GM12878 (cell line): Measurements from ENCODE around the gene CTSL. TPM values are rescaled to one million over a fixed set of nuclear protein-coding genes. Genes with fewer than 3 reads are reported as not detected.

Experiments used
- ATAC-seq: fragments of 200-7000 bp; cut with Tn5 transposase; 3 replicates; pipeline ENCODE4 v1.9.1; 2020; ENCODE audit warnings: mild to moderate bottlenecking, moderate library complexity
- BruUV-seq: library from RNA; stranded (reverse); fragments of 400-500 nt; replicated peaks from 2 replicates; lab custom pipeline; 2021; lab: Mats Ljungman, UMichigan
- CTCF ChIA-PET: fragments of 300-600 bp; sonication (Branson Sonifier 250); formaldehyde crosslinking; extraction: SDS; loops from one replicate; lab custom pipeline; 2021; ENCODE audit warnings: inconsistent platforms; lab: Yijun Ruan, JAX
- POLR2A ChIA-PET: fragments of 350-600 bp; formaldehyde crosslinking; extraction: SDS; loops from one replicate; lab custom pipeline; 2021; ENCODE audit warnings: inconsistent platforms; lab: Charles Lee
- RAD21 ChIA-PET: fragments of 300-600 bp; sonication (Branson Sonifier 250); formaldehyde crosslinking; loops from one replicate; lab custom pipeline; 2023; ENCODE audit warnings: antibody characterized with exemption; ENCODE audit not compliant: unreplicated experiment; lab: Charles Lee
- SMC1A ChIA-PET: fragments of 300-600 bp; sonication (Branson Sonifier 250); formaldehyde crosslinking; loops from one replicate; lab custom pipeline; 2023; ENCODE audit not compliant: unreplicated experiment, uncharacterized antibody; lab: Charles Lee
- DNase-seq: peaks from one replicate; pipeline ENCODE4 v3.0.0-alpha.2; 2011; ENCODE audit warnings: low read depth, low spot score
- FAIRE-seq: peaks from 3 replicates; lab custom pipeline; 2011; peaks lifted over from hg19 to GRCh38; lab: Jason Lieb, UNC
- H2AFZ ChIP-seq: 2 replicates; pipeline ENCODE4 v1.6.0; 2011; ENCODE audit warnings: low read depth, low read length, control low read depth; ENCODE audit not compliant: control insufficient read depth
- H3K27ac ChIP-seq: 2 replicates; pipeline ENCODE4 v1.5.1; 2011; ENCODE audit warnings: control low read depth; ENCODE audit not compliant: control insufficient read depth, insufficient read depth
- H3K27me3 ChIP-seq, 2 experiments: replicated peaks in 1 of 2; 2 replicates each; pipeline versions ENCODE4 v1.6.0 to v1.6.1; 2011; ENCODE audit warnings: low read length in 1 of 2; ENCODE audit not compliant: control insufficient read depth in 2 of 2, insufficient read depth in 2 of 2
- H3K36me3 ChIP-seq, 2 experiments: 2 replicates each; pipeline ENCODE4 v1.5.1; 2011; ENCODE audit warnings: low read length in 1 of 2; ENCODE audit not compliant: control insufficient read depth in 2 of 2, insufficient read depth in 2 of 2
- H3K4me1 ChIP-seq: 2 replicates; pipeline ENCODE4 v1.6.1; 2011; ENCODE audit warnings: mild to moderate bottlenecking, low read length, moderate library complexity, mixed read lengths; ENCODE audit not compliant: control insufficient read depth, insufficient read depth
- H3K4me2 ChIP-seq: 2 replicates; pipeline ENCODE4 v1.6.0; 2011; ENCODE audit warnings: control low read depth; ENCODE audit not compliant: control insufficient read depth, insufficient read depth
- H3K4me3 ChIP-seq: fragments of 200-600 bp; sonication (generic); 2 replicates; pipeline ENCODE4 v1.5.1; 2016
- H3K79me2 ChIP-seq: 2 replicates; pipeline ENCODE4 v1.6.0; 2011; ENCODE audit warnings: low read length; ENCODE audit not compliant: control insufficient read depth, insufficient read depth
- H3K9ac ChIP-seq: 2 replicates; pipeline ENCODE4 v1.8.0; 2011; ENCODE audit warnings: low read length, control low read depth, mixed read lengths; ENCODE audit not compliant: control insufficient read depth, insufficient read depth
- H3K9me3 ChIP-seq: replicated peaks from 3 replicates; pipeline ENCODE4 v1.5.1; 2011; ENCODE audit warnings: mild to moderate bottlenecking, low read length; ENCODE audit not compliant: control insufficient read depth, insufficient read depth
- H4K20me1 ChIP-seq: 2 replicates; pipeline ENCODE4 v1.6.0; 2011; ENCODE audit not compliant: control insufficient read depth, insufficient read depth
- BACH1 ChIP-seq: fragments of 450-650 bp; IDR thresholded peaks from 2 replicates; pipeline ENCODE4 v1.6.1; 2017; ENCODE audit warnings: mild to moderate bottlenecking, borderline replicate concordance
- BHLHE40 ChIP-seq, 2 experiments: fragments of 450-650 bp in 1 of 2; IDR thresholded peaks; 2 replicates each; pipeline ENCODE4 v1.6.1; 2011 to 2017; ENCODE audit warnings: low read depth in 2 of 2, borderline replicate concordance in 1 of 2, improper control_type of control experiment in 1 of 2, low read length in 1 of 2, mild to moderate bottlenecking in 1 of 2
- SP1 ChIP-seq: IDR thresholded peaks from one replicate; pipeline ENCODE4 v1.6.1; 2011; ENCODE audit warnings: low read depth, low read length
- SUZ12 ChIP-seq: fragments of 200-600 bp; sonication (generic); IDR thresholded peaks from one replicate; pipeline ENCODE4 v1.6.1; 2018; ENCODE audit warnings: antibody characterized with exemption, mild to moderate bottlenecking; ENCODE audit not compliant: unreplicated experiment
- ZNF207 ChIP-seq: fragments of 450-650 bp; IDR thresholded peaks from 2 replicates; pipeline ENCODE4 v1.6.1; 2014; ENCODE audit warnings: antibody characterized with exemption, mild to moderate bottlenecking, borderline replicate concordance
- ZNF384 ChIP-seq: IDR thresholded peaks from 2 replicates; pipeline ENCODE4 v1.6.1; 2012; ENCODE audit warnings: low read depth, mild to moderate bottlenecking, low read length, improper control_type of control experiment, borderline replicate concordance
- WGBS: methylation state at CpG from one replicate; pipeline ENCODE4 v1.1.6; 2016; ENCODE audit warnings: low lambda C conversion rate; ENCODE audit not compliant: insufficient replicate concordance, insufficient coverage; ENCODE audit errors: missing lambda C conversion rate; 5-methylcytosine and 5-hydroxymethylcytosine counted together
- in situ Hi-C: fragments of 300-500 bp; cut with MboI; formaldehyde crosslinking; loops from 9 replicates; pipeline ENCODE4 v1.14.3; 2018; ENCODE audit warnings: mixed read lengths
- intact Hi-C: fragments of 100-400 bp; cut with micrococcal nuclease; formaldehyde crosslinking; loops from one replicate; pipeline ENCODE4 v1.14.2; 2022; ENCODE audit not compliant: unreplicated experiment
- polyA plus RNA-seq, 11 experiments: library from polyadenylated mRNA; depleted of rRNA in 4 of 11; unstranded in 6 of 11; stranded (reverse) in 5 of 11; fragments of >200 nt; fragmentation: Nextera tagmentation in 4 of 11; fragmentation: Illumina TruSeq in 1 of 11; extraction: Ambion mirVana in 4 of 11; extraction: Trizol in 1 of 11; gene quantifications; 1 replicate in 1 of 11; 2 replicates in 10 of 11; pipeline versions ENCODE4 v1.2.1 to v1.2.3, GENCODE V29; 2011 to 2016; ENCODE audit warnings: inconsistent platforms in 2 of 11, missing spikeins in 2 of 11, low read depth in 1 of 11
- total RNA-seq, 4 experiments: library from RNA; depleted of rRNA in 3 of 4; stranded (reverse); fragments of >200 nt in 3 of 4; fragmentation: Illumina TruSeq in 1 of 4; extraction: Trizol in 1 of 4; gene quantifications; 2 replicates each; pipeline versions ENCODE4 v1.2.1 to v1.2.3, GENCODE V29; 2013 to 2021
- TF ChIP-seq, protein P1 (sequence below): IDR thresholded peaks from 2 replicates; pipeline ENCODE4 v1.6.1; 2012; ENCODE audit warnings: low read length, inconsistent platforms
- TF ChIP-seq, protein P2 (sequence below): fragments of 150-350 bp; IDR thresholded peaks from 2 replicates; pipeline ENCODE4 v1.6.1; 2016; ENCODE audit warnings: low read depth, low read length

Gene CTSL
- total and polyA plus RNA-seq, 10 of the 15 experiments (the other 5 are each of a cell fraction or from before 2014, with no cell fraction given) = 0.24 to 0.72 TPM; not detected in 8

DNA sequence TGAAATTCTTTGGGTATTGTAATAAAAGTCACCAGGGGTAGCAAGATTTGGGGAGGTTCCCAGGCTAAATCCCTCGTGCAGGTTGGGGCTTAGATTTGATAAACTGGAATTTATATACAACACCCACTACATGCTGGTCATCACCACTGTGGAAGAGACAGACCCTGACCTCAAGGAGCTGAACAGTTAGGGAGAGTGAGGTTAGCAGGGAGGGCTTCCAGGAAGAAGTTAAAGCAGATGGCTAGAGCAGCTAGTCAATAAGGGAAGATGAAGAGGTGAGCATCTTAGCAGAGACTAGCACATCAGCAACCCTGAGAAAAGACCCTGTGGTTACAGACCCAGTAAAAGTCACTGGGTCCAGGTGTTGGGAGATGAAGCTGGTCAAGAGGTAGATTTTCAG, 6.4 kb downstream of the CTSL start:
- FAIRE-seq = no peak
- Histone ChIP-seq H3K4me1 (no peaks in the 10 kb centered on the region), H3K27ac (no peak overlapping the region), H3K4me2 (no peak overlapping the region), H4K20me1 (no peaks in the 10 kb centered on the region), H3K4me3 (no peak overlapping the region), H3K79me2 (no peaks in the 10 kb centered on the region), H2AFZ (no peak overlapping the region), H3K9me3 (no peaks in the 10 kb centered on the region), H3K36me3 (no peaks in the 10 kb centered on the region), H3K9ac (no peak overlapping the region), H3K27me3 (peaks cover 0 to 3% of the 10 kb centered on the region in 2 experiments; a peak in 3 of 4 replicates)
- RAD21 ChIA-PET = no interaction called here
- no peak for ATAC-seq
- CTCF ChIA-PET = no interaction called here
- in situ Hi-C loops (no loop called here), intact Hi-C loops (no loop called here)
- POLR2A ChIA-PET = no interaction called here
- BruUV-seq = no TSS peak
- WGBS = 0% methylated on average over 1 of the region's 1 CpG
- TF ChIP-seq, protein P1, sequence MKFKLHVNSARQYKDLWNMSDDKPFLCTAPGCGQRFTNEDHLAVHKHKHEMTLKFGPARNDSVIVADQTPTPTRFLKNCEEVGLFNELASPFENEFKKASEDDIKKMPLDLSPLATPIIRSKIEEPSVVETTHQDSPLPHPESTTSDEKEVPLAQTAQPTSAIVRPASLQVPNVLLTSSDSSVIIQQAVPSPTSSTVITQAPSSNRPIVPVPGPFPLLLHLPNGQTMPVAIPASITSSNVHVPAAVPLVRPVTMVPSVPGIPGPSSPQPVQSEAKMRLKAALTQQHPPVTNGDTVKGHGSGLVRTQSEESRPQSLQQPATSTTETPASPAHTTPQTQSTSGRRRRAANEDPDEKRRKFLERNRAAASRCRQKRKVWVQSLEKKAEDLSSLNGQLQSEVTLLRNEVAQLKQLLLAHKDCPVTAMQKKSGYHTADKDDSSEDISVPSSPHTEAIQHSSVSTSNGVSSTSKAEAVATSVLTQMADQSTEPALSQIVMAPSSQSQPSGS = no peak
- TF ChIP-seq BHLHE40 (IDR thresholded peaks at IDR 0.05; ENCODE audit: borderline replicate concordance in 1 of 2, low read depth in 2 of 2, low read length in 1 of 2) = no peak
- DNase-seq = no peak
- SMC1A ChIA-PET = interaction anchor here (0.6 kb wide), 1 partner anchor 1087 kb away, joined by 3 read pairs; no protein-coding TSS in a partner anchor

DNA sequence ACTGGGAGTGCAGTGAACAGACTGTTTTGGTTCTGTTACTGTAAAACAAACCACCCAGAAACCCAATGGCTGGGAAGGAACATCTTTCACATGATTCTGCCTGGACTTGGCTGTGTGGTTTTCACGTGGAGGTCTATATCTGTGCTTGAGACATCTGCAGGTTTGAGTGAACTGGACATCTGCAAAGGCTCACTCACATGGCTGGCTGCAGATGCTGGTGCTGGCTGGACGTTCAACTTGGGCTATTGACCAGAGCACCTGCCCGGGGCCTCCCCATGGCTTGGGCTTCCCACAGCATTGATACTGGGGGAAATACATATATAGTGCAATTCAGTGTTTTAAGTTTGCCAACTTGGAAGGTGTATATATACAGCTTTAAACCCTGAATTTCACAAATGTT, 6.8 kb downstream of the CTSL start:
- H3K27me3 ChIP-seq = peaks cover 0 to 3% of the 10 kb centered on the region in 2 experiments; a peak in 3 of 4 replicates
- RAD21 ChIA-PET = no interaction called here
- POLR2A ChIA-PET = no interaction called here
- no peak overlapping the region for H3K27ac ChIP-seq
- intact Hi-C loops = no loop called here
- no peaks in the 10 kb centered on the region for H3K79me2 ChIP-seq
- ATAC-seq = no peak
- H3K4me2 ChIP-seq = no peak overlapping the region
- in situ Hi-C loops = no loop called here
- 0% methylated on average over 3 of the region's 3 CpGs for WGBS
- TF ChIP-seq, protein P2, sequence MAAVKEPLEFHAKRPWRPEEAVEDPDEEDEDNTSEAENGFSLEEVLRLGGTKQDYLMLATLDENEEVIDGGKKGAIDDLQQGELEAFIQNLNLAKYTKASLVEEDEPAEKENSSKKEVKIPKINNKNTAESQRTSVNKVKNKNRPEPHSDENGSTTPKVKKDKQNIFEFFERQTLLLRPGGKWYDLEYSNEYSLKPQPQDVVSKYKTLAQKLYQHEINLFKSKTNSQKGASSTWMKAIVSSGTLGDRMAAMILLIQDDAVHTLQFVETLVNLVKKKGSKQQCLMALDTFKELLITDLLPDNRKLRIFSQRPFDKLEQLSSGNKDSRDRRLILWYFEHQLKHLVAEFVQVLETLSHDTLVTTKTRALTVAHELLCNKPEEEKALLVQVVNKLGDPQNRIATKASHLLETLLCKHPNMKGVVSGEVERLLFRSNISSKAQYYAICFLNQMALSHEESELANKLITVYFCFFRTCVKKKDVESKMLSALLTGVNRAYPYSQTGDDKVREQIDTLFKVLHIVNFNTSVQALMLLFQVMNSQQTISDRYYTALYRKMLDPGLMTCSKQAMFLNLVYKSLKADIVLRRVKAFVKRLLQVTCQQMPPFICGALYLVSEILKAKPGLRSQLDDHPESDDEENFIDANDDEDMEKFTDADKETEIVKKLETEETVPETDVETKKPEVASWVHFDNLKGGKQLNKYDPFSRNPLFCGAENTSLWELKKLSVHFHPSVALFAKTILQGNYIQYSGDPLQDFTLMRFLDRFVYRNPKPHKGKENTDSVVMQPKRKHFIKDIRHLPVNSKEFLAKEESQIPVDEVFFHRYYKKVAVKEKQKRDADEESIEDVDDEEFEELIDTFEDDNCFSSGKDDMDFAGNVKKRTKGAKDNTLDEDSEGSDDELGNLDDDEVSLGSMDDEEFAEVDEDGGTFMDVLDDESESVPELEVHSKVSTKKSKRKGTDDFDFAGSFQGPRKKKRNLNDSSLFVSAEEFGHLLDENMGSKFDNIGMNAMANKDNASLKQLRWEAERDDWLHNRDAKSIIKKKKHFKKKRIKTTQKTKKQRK = no peak
- TF ChIP-seq ZNF384 = no peak
- no peak for TF ChIP-seq SP1
- TF ChIP-seq BACH1 = no peak
- no peak for TF ChIP-seq SUZ12
- no peak for TF ChIP-seq ZNF207
- CTCF ChIA-PET = no interaction called here
- FAIRE-seq = no peak
- no peak for DNase-seq
- H3K9me3 ChIP-seq = no peaks in the 10 kb centered on the region
- no peaks in the 10 kb centered on the region for H3K4me1 ChIP-seq
- H3K4me3 ChIP-seq = no peak overlapping the region
- BruUV-seq = no TSS peak
- H3K9ac ChIP-seq = no peak overlapping the region
- H4K20me1 ChIP-seq = no peaks in the 10 kb centered on the region
- SMC1A ChIA-PET = interaction anchor here (0.7 kb wide), 1 partner anchor 544 kb away, joined by 3 read pairs; no protein-coding TSS in a partner anchor
- no peak overlapping the region for H2AFZ ChIP-seq
- H3K36me3 ChIP-seq = no peaks in the 10 kb centered on the region
